GM18951 (cell line): ENCODE results near the gene MORN3.
"Not testable (repeated sequence)": the region's sequence is repeated elsewhere in the genome, so short reads cannot be mapped to it uniquely, and the experiment has no call there.

ENCODE experiments used
- POLR2A ChIP-seq: IDR thresholded peaks from 4 replicates; pipeline ENCODE4 v1.6.1; 2011; ENCODE audit warnings: mild to moderate bottlenecking; ENCODE audit not compliant: insufficient read length, insufficient read depth; ENCODE audit errors: extremely low read depth
- in situ Hi-C: fragments of 300-500 bp; cut with MboI; formaldehyde crosslinking; loops from one replicate; pipeline ENCODE4 v1.12.0; 2022; ENCODE audit warnings: low sequenced_read_pairs, mixed read lengths, inconsistent platforms; ENCODE audit not compliant: unreplicated experiment

MORN3 gene

DNA sequence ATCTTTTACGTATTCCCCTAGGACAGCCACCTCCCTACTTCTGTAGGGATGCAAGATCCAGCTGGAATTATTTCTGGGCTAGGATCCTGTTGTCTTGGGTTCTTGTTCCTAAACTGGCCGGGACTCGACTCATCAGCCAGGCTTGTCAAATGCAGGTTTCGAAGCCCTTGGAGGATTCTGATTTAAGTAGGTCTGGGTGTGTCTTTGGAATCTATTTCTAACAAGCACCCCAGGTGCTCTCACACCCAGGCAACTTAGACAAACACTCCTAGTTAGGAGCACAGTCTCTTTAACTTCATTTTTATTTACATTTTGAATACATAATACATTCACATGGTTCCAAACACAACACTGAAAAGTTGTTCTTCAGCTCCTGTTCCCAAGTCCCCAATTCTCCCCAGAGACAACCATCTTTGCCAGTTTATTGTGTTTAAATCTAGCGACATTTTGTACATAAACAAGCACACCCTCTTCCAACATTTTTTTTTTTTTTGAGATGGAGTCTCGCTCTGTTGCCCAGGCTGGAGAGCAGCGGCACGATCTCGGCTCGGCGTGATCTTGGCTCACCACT, 20.9 kb downstream of the MORN3 start:
- in situ Hi-C loops, result no loop called here
- TF ChIP-seq POLR2A, result no peak

DNA sequence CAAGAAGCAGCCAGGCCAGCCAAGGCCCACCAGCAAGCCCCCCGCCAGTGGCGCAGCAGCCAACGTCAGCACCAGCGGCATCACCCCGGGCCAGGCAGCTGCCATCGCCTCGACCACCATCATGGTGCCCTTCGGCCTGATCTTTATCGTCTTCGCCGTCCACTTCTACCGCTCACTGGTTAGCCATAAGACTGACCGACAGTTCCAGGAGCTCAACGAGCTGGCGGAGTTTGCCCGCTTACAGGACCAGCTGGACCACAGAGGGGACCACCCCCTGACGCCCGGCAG, 28.2 kb downstream of the MORN3 start:
- in situ Hi-C loops, result no loop called here

GRCh38 chr12:121638298-121639202, 30.9 kb downstream of the MORN3 start:
- no peak for TF ChIP-seq POLR2A
- in situ Hi-C loops, result no loop called here

More for the DNA sequence above, 28.2 kb downstream of the MORN3 start:
- TF ChIP-seq POLR2A, result no peak

DNA sequence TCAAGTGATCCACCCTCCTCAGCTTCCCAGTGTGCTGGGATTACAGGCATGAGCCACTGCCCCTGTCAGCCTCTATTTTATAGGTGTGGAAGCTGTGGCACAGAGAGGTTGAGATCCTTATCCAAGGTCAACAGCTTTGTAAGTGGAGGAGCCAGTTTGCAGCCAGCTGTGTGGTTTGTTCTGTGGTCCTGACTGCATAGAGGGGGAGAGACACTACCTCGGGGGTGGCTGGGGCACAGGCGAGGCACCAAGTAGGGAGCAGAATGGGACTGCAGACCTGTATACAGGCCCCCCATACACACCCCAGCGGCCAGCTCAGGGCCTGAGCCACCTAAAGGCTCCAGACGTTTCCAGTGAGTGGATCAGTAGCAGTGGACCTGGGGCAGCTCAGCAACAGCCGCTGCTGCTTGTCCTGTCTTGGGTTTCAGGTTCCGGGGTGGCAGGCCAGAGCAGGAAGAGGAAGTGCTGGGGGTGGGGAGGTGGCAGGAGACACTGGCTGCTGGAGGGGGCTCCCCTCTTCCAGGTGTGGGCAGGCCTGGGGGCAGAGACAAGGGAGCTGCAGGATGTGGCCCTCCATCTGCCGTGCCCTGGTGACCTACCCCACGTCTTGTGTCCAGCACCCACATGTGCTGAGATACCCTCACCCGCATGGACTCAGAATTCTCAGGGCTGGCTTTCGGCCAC, 32.1 kb downstream of the MORN3 start:
- in situ Hi-C loops, result no loop called here
- TF ChIP-seq POLR2A, result peak; percentile 57

DNA sequence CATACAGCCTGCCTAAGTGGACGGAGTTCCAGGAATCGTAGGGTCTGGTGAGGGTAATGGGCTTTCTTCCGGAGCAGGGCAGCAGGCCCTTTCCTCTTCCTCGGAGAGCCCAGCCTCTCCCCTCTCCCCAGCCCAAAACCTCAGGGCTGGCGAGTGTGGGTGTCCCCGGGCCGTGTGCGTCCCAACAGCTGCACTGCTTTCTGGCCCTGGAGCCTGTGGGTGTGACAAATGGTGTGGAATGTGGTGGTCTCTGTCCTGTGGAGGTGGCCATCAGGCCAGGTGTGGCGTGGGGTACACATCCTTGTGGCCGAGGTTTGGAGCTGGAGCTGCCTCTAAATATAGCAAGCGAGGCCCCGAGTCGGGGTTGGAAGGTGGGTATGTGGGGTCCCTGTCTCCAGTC, 34.6 kb downstream of the MORN3 start:
- TF ChIP-seq POLR2A, result no peak
- in situ Hi-C loops, result no loop called here

GRCh38 chr12:121633833-121634196, 35.6 kb downstream of the MORN3 start:
- in situ Hi-C loops, result not testable (repeated sequence)

GRCh38 chr12:121632069-121632970, 37.1 kb downstream of the MORN3 start:
- TF ChIP-seq POLR2A, result no peak
- in situ Hi-C loops, result no loop called here

DNA sequence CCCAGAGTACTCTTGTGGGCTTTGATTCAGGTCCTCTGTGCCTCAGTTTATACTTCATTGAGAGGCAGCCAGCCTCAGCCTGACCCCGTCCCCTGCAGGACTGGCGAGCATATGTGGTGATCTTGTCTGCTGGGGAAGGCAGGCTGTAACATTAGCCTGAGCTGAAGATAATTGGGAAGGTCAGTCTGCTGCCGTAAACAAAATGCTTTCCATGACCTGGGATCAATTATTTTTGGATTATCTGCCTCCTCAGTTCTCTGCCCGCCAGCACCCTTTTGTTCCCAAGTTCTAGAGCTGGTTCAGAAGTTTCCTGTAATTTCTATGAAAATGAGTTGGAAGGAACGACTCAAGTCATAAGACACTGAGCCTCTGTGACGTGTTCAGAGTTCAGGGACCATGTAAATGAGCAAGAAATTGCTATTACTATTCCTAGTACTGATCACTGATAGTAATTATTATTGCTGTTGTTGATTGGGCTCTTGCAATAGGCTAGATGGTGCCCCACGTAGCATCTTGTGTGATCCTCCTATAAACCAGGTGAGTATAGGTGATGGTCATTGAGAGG, 38.6 kb downstream of the MORN3 start:
- in situ Hi-C loops, result no loop called here
- no peak for TF ChIP-seq POLR2A

GRCh38 chr12:121628536-121628935, 40.9 kb downstream of the MORN3 start:
- TF ChIP-seq POLR2A, result peak; percentile 33
- in situ Hi-C loops, result no loop called here

DNA sequence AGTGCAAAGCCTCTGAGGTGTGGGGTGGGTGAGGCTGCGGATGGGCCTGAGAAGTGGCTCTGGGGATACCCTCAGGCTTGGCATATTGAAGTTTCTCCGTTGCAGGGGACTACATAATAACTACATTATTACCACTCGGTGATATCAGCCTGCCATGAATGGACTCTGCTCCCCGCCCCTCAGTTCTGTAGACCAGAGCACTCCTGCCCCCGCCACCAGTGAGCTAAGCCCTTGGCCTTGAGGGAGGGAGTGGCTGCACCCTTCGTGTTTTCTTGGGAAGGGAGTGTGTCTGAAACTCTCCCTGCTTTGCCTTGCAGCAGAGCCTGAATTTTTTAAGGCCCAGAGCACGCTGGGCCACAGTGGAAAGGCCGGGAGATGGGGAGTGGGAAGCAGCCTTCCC, 41.4 kb downstream of the MORN3 start:
- in situ Hi-C loops, result no loop called here
- TF ChIP-seq POLR2A, result no peak

GRCh38 chr12:121626853-121627640, 42.4 kb downstream of the MORN3 start:
- in situ Hi-C loops, result no loop called here
- peak; percentile 62 for TF ChIP-seq POLR2A
